Activated T-cell treated with anti-CD3 and anti-CD28 coated beads, Interleukin-2, amount 50 U/mL, for 1 hour (primary cell): ENCODE results near the gene LGI4.
"Not testable (repeated sequence)": the region's sequence is repeated elsewhere in the genome, so short reads cannot be mapped to it uniquely, and the experiment has no call there.

Experiments
- DNase-seq: peaks from one replicate; pipeline ENCODE4 v3.0.0-alpha.2; 2020

The LGI4 gene

GRCh38 chr19:35105411-35106290 lies 29.2 kb downstream of the LGI4 start:
- DNase-seq: no peak

GRCh38 chr19:35105047-35105410 lies 29.8 kb downstream of the LGI4 start:
- no peak for DNase-seq

- DNase-seq: no peak
Observed at GRCh38 chr19:35104361-35104760, 30.5 kb downstream of the LGI4 start.

GRCh38 chr19:35103614-35104013 lies 31.2 kb downstream of the LGI4 start:
- DNase-seq: not testable (repeated sequence)

GRCh38 chr19:35101949-35102348 lies 32.9 kb downstream of the LGI4 start:
- DNase-seq: not testable (repeated sequence)

- DNase-seq: no peak
Observed at GRCh38 chr19:35100588-35101533, 34.0 kb downstream of the LGI4 start.

- no peak for DNase-seq
Observed at GRCh38 chr19:35099897-35100275, 35.0 kb downstream of the LGI4 start.

- no peak for DNase-seq
Observed at GRCh38 chr19:35099155-35099896, 35.5 kb downstream of the LGI4 start.

- no peak for DNase-seq
Observed at GRCh38 chr19:35098413-35099049, 36.3 kb downstream of the LGI4 start.

- DNase-seq: no peak
Observed at GRCh38 chr19:35095667-35096368, 39.0 kb downstream of the LGI4 start.

- DNase-seq: no peak
Observed at GRCh38 chr19:35094656-35095055, 40.2 kb downstream of the LGI4 start.

- no peak for DNase-seq
Observed at GRCh38 chr19:35093941-35094647, 40.8 kb downstream of the LGI4 start.

GRCh38 chr19:35093430-35093829 lies 41.4 kb downstream of the LGI4 start:
- no peak for DNase-seq

GRCh38 chr19:35090506-35091214 lies 44.2 kb downstream of the LGI4 start:
- peak; percentile 35 for DNase-seq

GRCh38 chr19:35090160-35090505 lies 44.7 kb downstream of the LGI4 start:
- DNase-seq: no peak

- no peak for DNase-seq
Observed at GRCh38 chr19:35089554-35089953, 45.3 kb downstream of the LGI4 start.

- DNase-seq: no peak
Observed at GRCh38 chr19:35088131-35088913, 46.5 kb downstream of the LGI4 start.

GRCh38 chr19:35087393-35087792 lies 47.5 kb downstream of the LGI4 start:
- DNase-seq: no peak

- no peak for DNase-seq
Observed at GRCh38 chr19:35086455-35086854, 48.4 kb downstream of the LGI4 start.

- DNase-seq: no peak
Observed at GRCh38 chr19:35085947-35086346, 48.9 kb downstream of the LGI4 start.
